NCI-H1417 (cell line): ENCODE results near the gene SCGB1D1.

Experiments
- DNase-seq, 3 experiments: peaks; one replicate each; lab custom pipeline; 2025; lab: John Stamatoyannopoulos, UW

The SCGB1D1 gene, protein sequence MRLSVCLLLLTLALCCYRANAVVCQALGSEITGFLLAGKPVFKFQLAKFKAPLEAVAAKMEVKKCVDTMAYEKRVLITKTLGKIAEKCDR

DNA sequence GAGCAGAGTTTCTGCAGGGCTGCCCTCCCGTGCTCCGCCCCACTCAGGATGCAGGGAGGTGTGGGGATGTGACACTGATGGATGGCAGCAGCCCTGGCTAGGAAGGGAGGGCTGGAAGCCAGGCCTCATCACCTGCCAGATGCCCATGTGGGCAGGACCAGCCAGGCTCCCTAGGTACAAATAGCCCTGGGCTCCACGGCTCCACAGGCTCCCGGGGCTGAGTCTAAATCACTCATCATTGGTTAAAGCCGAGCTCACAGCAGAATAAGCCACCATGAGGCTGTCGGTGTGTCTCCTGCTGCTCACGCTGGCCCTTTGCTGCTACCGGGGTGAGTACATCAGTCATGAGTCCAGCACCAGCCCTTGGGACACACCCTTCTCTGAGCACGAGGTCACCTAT is at the start of gene SCGB1D1:
SCGB1D1 (plus strand) TSS at position 206 of the 400 bp plus-strand sequence; CDS start at position 275, 69 bp downstream.
- DNase-seq, result peak; percentile 9 to 73 (median 45)

DNA sequence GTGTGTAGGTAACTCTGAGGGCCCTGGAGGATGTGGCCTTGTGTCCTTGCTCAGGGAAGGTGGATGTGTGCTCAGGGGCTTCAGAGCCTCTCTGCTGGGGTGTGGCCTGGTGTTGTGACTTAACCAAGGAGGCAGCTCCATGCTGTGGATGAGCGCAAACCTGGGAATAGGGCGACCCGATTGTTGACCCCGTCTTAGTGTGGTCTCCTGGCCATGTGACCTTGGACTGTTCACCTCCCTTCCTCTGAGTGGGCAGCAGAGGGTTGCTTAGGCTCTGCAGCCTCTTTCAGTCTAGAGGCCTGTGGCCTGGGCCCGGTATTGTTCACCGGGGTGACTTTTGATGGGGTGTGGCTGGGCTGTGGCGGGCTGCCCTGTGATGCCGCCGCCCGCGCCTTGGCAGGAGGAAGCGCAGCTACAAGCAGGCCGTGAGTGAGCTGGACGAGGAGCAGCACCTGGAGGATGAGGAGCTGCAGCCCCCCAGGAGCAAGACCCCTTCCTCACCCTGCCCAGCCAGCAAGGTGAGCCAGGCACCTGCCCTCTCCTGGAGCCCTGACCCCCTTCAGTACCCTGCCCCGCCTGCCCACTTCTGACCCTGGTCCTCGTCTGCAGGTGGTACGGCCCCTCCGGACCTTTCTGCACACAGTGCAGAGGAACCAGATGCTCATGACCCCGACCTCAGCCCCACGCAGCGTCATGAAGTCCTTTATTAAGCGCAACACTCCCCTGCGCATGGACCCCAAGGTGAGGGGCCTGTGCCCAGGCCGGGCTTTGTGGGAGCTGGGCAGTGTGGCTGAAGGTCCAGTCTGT is 49.5 kb upstream of the SCGB1D1 start:
- no peak for DNase-seq

DNA sequence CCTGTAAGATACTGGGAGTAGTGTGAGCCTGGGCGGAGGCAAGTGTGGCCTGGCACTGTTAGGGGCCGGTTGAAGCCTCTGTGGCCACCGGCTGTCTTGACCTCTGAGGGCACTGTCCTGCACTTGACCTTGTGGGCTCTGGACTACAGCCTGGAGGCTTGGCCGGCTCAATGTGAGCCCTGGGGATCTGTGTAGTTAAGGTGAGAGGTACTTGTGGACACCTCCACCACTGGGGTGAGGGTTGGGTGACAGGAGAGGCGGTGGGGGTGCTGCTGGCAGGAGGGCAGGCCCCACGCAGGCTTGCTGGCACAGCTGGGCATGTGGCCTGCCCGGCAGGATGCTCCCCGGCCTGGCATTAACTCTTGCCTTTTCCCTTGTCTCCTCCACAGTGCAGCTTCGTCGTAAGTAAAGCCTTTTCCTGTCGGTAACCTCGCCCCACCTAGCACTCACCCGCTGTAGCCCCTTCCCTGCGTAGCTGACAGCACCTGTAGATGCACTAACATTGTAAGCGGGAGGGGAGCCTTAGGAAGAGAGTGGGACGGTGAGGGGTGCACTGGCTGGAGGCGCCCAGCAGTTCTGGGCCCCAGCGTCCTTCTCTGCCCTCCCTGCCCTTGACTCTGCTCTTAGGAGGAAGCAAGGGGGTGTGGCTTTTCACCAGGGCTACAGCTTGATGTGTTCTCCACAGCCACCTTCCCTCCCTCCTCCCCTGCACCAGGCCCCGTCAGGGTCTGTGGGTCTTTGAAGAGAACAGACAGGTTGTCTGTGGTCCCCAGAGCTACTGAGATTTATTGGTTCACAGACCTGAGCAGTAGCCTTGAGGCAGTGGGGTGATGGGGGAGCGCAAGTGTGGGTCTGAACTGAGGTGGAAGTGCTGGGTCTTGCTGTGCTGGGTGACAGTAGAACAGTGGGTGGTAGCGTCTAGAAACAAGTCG is 48.6 kb upstream of the SCGB1D1 start:
- DNase-seq, result no peak

DNA sequence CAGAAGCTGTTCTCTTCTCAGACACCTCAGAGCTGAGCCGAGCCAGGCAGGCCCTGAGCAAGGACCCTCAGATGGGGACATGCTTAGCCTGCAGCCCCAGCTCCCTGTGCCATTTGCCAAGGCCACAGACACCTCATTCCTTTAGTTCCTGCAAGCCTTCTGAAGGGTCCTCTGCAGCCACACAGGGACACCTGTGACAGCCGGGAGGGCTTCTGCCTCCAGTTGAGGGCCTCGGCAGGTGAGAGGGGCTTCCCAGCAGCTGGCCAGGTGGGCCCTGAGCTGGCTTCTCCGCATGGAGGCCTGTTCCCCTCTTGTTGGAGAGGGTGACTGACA is 48.0 kb upstream of the SCGB1D1 start:
- no peak for DNase-seq

DNA sequence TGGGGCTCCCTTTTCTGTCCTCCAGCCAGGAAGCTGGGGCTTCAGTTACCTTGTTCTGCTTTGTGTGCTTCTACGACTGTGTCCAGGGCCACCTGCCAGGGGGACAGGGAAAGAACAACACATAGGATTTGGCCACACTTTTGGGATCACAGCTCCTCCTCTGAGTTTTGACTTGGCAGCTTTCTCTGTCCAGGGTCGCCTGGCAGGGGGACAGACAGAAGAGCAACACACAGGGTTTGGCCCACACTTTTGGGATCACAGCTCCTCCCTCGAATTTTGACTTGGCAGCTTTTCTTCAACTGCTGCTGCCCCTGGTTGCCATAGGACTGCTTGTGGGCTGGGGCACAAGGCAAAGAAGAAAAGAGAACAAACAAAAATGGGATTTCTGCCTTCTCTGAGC is 47.1 kb upstream of the SCGB1D1 start:
- DNase-seq, result no peak

DNA sequence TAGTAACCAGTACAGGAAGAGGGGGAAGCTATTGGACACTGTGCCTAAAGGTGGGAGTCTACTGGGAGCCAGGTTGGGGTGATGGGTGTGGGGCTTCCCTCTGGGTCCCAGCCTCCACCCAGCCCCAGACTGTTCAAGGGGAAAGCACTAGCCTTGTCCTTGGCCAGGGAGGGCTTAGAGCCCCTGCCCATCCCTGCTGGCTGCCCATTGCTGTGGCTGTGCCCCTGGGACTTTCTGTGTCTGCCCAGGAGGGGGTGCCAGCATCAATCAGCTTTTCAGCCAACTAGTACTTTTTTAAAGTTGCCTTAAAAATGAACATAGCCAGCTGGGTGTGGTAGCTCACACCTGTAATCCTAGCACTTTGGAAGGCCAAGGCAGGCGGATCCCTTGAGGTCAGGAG is 46.3 kb upstream of the SCGB1D1 start:
- no peak for DNase-seq

DNA sequence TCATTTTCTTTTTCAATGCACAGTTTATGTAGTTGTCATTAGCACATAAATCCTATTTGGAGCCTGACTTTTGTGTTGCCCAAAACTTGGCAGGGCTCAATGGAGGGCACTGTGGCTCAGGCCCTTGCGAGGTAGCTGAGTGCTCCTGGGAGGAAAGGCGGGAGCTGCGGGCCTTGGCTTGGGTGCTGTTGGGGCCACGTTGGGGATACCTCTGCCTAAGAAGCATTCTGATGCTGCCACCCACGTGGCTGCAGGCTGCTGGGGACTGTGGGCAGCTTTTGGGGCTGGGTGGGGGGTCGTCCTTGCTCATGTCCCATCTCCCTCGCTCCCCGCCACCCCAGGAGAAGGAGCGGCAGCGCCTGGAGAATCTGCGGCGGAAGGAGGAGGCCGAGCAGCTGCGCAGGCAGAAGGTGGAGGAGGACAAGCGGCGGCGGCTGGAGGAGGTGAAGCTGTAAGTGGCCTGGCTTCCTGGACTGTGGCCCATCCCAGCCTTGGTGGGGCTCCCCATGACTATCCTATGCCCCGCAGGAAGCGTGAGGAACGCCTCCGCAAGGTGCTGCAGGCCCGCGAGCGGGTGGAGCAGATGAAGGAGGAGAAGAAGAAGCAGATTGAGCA is 45.3 kb upstream of the SCGB1D1 start:
- DNase-seq, result no peak

DNA sequence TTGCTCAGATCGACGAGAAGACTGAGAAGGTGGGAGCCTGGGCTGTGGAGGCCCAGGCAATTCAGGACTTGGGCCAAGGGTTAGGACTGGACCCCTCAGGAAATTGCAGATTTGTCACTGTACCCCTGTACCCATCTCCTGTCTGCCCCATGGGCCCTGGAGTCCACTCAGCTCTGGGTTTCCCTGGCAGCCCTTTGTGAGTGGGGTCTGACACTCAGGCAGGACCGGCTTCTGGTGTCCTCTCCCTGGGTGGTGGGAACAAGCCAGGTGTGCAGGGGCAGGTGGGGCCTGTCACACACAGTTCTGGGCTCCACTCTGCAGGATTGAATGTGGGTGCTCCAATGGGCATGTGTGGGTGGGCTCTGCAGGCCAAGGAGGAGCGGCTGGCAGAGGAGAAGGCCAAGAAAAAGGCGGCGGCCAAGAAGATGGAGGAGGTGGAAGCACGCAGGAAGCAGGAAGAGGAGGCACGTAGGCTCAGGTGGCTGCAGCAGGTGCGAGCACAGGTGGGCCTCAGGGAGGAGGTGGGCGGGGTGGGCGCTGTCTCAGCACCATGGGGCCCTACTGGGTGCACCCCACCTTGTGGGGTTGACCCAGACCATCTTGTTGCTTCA is 44.6 kb upstream of the SCGB1D1 start:
- DNase-seq, result no peak

DNA sequence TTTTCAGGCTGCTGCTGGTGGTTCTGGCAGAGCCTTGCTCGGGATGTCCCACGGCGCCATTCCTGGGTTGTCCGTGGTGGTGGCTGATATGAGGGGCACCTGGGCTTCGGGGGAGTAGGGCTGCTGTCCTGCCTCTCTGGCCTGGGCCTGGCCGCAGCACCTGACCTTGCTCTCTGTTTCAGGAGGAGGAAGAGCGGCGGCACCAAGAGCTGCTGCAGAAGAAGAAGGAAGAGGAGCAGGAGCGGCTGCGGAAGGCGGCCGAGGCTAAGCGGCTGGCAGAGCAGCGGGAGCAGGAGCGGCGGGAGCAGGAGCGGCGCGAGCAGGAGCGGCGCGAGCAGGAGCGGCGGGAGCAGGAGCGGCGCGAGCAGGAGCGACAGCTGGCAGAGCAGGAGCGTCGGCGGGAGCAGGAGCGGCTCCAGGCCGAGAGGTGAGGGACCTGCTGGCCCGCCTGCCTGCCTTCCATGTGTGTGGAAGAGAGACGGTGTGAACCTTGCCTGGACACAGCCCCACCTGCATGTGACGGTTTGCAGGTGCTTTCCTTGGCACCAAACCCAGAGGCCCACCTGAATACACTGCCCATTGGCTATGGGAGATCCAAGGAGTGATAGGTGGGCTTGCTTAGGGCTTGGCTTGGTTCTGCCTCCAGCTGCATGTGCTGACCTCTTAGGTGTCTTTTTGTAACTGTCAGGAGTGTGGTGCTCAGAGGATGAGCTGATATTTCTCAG is 43.4 kb upstream of the SCGB1D1 start:
- DNase-seq, result no peak

DNA sequence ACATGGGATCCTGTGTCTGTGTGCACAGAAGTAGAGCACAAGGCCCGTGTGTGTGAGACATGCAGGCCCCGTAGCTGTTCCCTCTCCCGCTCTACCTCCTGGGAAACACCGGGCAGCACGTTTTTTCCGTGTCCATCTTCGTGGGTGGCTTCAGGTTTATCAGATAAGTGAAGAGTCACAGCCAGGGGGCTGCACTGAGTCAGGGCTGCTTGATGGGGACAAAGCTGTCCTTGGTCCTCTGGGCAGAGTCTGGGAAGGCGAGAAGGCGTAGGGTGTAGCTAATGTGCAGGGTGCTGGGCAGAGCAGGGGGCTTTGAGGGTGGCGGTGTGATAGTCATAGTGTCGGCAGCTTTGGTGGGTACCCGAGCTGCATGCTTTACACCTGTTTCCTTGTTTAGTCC is 42.5 kb upstream of the SCGB1D1 start:
- DNase-seq, result no peak

DNA sequence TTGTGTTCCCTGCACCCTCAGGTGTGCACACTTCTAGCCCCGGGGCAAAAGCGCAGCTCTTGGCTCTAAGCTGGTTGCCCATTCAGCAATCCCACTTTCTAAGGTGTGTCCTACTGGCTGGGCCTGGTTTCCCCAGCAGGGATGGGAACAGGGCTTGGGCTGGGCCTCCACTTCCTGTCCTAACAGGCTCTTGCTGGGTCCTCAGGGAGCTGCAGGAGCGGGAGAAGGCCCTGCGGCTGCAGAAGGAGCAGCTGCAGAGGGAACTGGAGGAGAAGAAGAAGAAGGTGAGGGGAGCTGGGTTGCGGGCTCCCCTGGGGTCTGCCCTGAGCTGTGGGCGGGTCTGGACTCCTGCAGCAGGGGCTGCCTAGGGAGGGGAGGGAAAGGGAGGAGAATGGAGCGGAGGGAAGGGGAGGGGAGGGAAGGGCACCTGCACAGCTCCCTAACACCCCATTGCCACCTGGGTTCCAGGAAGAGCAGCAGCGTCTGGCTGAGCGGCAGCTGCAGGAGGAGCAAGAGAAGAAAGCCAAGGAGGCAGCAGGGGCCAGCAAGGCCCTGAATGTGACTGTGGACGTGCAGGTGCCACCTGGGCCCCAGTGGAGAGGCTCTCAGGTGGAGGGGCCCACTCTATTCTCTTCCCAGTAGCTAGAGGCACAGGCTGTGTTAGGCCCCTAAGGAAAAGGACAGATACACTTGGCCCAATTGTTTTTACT is 41.6 kb upstream of the SCGB1D1 start:
- no peak for DNase-seq

DNA sequence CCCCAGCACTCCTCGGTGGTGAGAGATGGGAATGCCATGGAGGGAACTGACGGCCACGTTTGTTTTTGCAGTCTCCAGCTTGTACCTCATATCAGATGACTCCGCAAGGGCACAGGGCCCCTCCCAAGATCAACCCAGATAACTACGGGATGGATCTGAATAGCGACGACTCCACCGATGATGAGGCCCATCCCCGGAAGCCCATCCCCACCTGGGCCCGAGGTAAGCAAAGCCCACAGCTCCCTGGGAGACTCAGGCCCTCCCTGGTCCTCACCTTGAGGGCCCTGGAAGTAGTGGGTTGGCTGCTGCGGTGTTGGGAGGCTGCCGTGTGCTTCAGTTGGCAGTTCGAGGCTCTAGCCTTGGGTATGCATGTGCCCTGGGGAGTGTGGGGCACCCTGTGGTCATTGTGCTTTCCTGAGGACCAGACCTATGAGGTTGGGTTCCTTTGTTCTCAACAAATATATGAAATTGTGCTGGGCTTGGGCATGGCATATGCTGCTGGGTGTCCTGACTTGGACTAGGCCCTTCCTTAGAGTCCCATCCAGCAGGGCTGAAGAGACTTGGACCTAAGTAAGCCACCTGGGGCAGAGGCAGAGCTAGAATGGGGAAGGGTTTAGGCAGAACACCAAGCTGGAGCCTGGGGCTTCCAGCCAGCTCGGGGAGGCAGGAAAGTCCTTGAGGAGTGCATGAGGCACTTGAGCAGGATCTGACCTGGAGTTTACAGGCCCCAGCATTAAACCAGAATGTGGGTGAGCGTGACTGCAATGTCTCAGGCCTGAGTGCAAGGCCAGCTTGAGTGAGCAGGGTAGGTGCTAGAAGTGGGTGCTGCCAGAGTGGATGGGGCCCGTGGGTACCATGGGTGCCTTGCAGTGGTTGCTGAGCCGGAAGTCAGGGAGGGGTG is 39.8 kb upstream of the SCGB1D1 start:
- DNase-seq, result no peak

DNA sequence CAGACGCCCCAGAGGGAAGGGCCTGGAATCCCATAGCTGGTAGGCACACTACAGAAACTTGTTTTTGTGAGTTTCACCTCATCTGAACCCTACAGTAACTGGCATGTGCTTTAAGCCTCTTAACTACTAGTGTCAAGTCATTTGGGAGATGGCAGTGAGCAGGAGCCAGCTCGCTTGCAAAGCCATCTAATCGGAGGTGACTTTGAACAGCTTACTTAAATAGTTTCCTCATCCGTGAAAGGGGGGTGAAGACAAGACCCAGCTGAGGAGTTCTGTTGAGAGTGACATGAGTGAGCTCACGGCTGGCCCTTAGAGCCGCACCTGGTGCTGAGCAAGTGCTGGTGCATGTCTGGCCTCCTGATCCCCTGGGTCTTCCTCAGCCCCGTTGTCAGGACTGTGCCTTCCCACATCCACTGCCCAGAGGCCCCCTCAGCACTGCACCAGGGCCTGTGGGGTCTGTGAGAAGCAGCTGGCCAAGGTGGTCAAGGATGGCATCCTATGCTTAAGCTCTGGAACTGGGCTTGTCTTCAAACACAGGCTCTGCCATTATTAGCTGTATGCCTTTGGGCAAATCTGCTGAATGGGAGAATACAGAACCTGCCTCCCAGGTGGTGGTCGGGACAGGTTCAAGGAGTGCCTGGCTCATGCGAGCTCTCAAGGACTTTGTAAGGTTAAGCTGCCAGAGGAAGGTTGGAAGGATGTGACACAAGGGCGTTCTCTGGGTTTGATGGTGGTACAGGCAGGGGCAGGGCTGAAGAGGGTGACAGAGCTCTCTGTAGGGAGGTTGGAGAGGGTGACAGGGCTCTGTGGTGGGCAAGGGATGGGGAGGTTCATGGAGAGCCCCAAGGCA is 38.9 kb upstream of the SCGB1D1 start:
- no peak for DNase-seq

DNA sequence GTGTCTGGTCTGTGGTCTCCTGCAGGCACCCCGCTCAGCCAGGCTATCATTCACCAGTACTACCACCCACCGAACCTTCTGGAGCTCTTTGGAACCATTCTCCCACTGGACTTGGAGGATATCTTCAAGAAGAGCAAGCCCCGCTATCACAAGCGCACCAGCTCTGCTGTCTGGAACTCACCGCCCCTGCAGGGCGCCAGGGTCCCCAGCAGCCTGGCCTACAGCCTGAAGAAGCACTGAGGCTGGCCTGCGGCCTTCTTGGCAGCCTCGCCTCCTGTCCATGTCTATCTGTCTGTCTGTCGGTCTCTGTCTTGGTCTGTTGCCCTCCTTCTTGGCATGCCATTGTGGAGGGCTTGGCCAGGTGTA is 38.3 kb upstream of the SCGB1D1 start:
- no peak for DNase-seq

DNA sequence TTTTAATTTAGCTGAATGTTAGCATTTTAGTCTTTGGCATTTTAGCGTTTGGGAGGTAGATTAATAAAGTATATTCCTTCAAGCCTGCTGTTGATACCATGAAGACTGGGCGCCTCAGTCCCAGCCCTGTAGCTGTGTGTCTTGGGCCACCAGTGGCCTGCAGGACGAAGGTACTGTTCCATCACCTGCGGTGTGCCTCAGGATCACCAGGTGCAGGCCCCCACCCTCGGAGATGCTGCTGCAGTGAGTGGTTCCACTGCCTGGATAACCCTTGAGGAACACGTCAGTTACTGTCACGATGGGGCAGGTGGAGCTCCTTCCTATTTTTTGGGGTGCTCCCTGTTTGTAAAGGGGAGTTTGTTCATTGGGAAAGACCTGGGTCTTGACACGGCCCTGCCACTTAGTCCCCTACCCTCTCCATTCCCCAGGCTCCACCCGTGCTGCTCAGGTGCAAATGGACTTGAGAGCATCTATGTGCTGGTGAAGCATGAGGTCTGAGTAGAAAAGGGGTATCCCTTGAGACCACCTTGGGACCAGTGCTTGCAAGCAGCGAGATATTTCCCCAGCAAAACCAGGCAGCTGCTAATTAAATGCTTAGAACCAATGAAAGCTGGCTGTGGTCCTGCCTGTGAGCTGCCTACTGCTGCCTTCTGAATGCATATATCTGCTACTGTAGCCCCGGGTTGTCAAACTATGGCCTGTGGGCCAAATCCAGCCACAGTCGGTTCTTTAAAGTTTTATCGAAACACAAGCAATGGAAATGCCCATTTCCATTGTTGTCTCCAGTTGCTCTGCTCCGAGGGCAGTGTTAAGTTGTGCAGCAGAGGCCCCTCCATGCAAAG is 37.5 kb upstream of the SCGB1D1 start:
- DNase-seq, result no peak

DNA sequence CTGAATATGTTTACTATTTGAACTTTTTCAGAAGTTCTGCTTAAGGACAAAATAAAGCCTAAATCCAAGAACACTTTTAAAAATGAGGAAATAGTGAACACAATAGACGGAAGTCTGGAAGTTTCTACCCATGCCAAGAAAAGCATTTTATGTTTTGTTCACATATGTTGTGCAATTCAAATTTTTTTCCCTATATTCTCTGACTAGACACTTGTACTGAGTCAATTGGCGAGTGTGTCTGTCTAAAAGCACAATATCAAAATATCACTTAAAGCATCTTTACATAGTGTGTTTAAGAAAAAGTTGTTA is 37.0 kb upstream of the SCGB1D1 start:
- DNase-seq, result no peak

DNA sequence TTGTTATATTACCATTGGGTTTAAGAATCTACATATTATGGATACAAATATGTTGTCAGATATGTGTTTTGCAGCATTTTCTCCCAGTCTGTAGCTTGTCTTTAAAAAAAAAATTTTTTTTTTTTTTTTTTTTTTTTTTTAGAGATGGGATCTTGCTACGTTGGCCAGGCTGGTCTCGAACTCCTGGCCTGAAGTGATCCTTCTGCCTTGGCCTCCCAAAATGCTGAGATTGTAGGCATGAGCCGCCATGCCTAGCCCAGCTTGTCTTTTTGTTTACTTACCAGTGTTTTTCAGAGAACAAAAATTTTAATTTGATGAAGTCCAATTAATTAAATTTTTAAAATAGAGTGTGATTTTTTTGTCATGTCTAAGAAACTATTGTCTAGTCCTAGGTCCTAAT is 36.4 kb upstream of the SCGB1D1 start:
- DNase-seq, result no peak

DNA sequence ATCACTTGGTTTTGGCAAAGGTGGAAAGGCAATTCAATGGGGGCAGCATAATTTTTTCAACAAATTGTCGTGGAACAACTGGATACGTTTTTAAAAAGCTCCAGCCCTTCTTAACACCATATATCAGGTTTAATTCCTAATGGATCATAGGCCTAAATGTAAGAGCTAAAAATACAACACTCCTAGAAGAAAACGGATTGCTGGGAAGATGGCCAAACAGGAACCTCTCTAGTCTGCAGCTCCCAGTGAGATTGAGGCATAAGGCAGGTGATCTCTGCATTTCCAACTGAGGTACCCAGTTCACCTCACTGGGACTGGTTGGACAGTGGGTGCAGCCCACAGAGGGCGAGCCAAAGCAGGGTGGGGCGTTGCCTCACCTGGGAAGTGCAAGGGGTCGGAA is 32.4 kb upstream of the SCGB1D1 start:
- DNase-seq, result no peak
